ENCODE results near the gene EBLN2.

Gene EBLN2

DNA sequence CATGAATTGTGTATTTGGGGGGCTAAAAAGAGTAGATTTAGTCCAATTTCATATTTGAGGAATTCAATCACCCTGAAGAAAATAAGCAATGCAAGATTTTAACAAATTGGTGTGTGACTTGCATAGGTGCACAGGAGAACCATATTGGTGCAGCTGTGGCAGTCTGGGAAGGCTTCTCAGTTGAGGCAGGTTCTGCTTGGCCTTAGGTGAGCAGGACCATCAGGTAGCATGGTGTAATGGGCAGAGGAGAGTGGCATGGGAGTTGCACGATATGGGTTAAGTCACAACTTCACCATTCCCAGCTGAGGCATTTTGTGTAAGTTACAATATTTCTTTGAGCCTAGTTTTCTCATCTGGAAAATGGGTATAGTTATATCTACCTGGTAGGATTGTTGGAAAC, 10.5 kb downstream of the EBLN2 start:
- H3K9me3 Mint-ChIP-seq, result no peaks in the 10 kb centered on the region
- no peaks in the 10 kb centered on the region for H3K27me3 Mint-ChIP-seq
- no peaks in the 10 kb centered on the region for H3K4me1 Mint-ChIP-seq
- no peaks in the 10 kb centered on the region for H3K36me3 Mint-ChIP-seq
- no peak overlapping the region for H3K4me3 Mint-ChIP-seq
- DNase-seq (ENCODE audit: low spot score in 2 of 2) (no peak), ATAC-seq (ENCODE audit: low read depth) (no peak)
- H3K27ac Mint-ChIP-seq, result no peak overlapping the region

DNA sequence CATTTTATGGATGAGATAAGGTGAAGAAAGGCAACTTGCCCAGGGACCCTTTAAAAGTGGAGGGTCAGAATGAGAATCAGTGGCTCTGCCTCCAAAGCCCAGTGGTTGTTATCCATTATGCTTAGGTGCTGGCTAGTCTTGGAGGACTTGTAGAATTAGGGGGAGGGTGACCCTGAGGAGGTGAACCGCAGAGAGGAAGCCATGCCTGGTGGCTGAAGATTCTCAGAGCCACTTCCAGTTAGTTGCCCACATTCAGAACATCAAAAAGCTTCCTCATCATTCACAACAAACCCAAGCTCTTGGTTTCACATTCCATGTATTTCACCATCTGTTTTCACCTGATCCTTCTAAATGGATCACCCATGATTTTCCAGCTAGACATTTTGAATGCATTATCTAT, 11.2 kb downstream of the EBLN2 start:
- Mint-ChIP-seq H3K9me3 (no peaks in the 10 kb centered on the region), H3K27me3 (no peaks in the 10 kb centered on the region), H3K36me3 (no peaks in the 10 kb centered on the region), H3K4me1 (no peaks in the 10 kb centered on the region), H3K27ac (no peak overlapping the region), H3K4me3 (no peak overlapping the region)
- DNase-seq (ENCODE audit: low spot score in 2 of 2) (no peak), ATAC-seq (ENCODE audit: low read depth) (no peak)

DNA sequence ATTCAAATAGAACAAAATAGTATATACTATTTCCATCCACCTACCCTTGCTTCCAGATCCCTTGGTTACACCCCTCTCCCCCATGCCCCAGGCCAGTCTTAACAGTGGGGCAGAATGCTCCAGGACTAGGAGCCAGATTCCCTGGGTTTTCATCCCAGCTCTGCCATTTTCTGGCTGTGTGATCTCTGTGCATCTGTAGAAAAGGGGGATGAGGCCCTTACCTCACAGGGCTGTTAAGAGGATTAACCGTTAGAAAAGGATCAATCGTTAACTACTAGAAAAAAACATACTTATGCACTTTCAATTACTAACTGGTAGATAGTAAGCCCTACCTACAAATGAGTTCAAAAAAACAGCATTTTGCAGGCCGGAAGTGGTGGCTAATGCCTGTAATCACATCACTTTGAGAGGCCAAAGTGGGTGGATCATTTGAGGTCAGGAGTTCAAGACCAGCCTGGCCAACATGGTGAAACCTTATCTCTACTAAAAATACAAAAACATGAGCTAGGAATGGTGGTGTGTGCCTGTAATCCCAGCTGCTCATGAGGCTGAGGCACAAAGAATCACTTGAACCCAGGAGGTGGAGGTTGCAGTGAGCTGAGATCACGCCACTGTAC, 11.7 kb downstream of the EBLN2 start:
- no peak for DNase-seq (ENCODE audit: low spot score in 2 of 2)
- no peaks in the 10 kb centered on the region for H3K36me3 Mint-ChIP-seq
- no peaks in the 10 kb centered on the region for H3K4me1 Mint-ChIP-seq
- H3K9me3 Mint-ChIP-seq, result no peaks in the 10 kb centered on the region
- ATAC-seq (ENCODE audit: low read depth), result no peak
- no peak overlapping the region for H3K4me3 Mint-ChIP-seq
- H3K27me3 Mint-ChIP-seq, result no peaks in the 10 kb centered on the region
- no peak overlapping the region for H3K27ac Mint-ChIP-seq

DNA sequence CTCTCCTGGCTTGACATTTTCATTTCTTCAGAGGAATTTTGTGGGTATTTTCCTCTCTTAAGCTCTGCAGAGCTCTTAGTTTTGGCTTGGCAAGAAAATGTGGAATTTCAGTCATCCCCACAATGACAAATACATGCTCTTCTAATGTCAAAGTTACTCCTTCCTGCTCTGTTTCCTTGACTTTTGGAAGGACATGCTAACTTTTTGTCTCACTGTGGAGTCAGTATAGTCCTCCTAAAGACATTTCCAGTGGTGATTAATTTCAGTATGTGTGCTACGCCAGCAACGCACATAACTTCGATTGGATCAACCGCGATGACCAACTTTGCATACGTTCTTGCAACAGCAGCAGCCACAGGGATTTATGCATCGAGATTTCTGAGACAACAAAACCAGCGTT, 13.3 kb downstream of the EBLN2 start:
- H3K36me3 Mint-ChIP-seq, result no peaks in the 10 kb centered on the region
- H3K27ac Mint-ChIP-seq, result no peak overlapping the region
- no peak overlapping the region for H3K4me3 Mint-ChIP-seq
- DNase-seq (ENCODE audit: low spot score in 2 of 2), result no peak
- no peak for ATAC-seq (ENCODE audit: low read depth)
- no peaks in the 10 kb centered on the region for H3K4me1 Mint-ChIP-seq
- H3K27me3 Mint-ChIP-seq, result no peaks in the 10 kb centered on the region
- no peaks in the 10 kb centered on the region for H3K9me3 Mint-ChIP-seq

DNA sequence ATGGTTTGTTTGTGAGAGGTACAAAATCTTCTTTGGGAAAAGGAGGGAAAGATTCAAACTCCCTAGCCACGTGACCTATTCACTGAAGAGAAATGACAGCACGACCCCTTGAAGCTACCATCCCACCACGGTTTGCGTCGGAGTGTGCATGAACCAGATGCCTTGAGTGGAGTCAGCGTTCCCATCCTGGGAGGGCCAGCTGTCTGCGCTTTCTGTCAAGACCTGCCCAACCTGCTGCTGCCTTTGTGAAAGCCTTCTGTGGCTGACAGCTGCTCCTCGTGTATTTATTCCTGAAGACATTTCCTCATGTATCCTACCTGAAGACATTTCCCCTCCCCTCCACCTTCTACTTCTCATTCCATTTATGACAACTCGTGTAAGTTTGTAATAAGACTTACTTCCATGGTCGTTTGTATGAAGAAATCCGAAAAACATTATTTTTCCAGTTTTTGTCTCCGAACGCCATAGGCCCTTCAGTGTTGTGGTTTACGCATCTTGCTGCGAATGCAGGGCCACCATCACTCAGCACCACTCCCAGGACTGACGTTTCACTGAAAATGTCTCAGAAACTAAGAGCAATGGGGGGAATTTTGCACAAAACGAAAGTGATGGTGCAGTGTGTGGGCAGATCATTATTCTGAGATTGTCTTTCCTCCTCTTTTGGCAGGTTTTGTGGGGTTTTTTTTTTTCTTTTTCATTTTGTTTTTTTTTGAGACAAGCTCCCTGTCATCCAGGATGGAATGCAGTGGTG, 18.9 kb downstream of the EBLN2 start:
- no peak overlapping the region for H3K27ac Mint-ChIP-seq
- DNase-seq (ENCODE audit: low spot score in 2 of 2) (no peak), ATAC-seq (ENCODE audit: low read depth) (no peak)
- no peaks in the 10 kb centered on the region for H3K9me3 Mint-ChIP-seq
- H3K4me3 Mint-ChIP-seq, result no peak overlapping the region
- H3K4me1 Mint-ChIP-seq, result no peaks in the 10 kb centered on the region
- no peaks in the 10 kb centered on the region for H3K27me3 Mint-ChIP-seq
- H3K36me3 Mint-ChIP-seq, result no peaks in the 10 kb centered on the region

DNA sequence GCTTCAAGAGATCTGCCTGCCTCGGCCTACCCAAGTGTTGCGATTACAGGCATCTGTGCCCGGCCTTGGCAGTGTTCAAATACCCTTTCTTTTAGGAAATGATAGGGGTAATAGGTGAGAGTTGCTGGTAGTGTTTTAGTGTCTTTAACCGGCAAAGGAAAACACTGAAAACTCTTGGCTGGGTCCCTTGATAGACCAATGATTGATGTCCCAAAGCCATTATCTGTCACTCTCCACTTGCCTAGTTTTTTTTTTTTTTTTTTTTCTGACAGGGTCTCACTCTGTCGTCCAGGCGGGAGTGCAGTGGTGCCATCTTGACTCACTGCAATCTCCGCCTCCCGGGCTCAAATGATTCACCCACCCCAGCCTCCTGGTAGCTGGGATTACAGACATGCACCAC, 19.7 kb downstream of the EBLN2 start:
- ATAC-seq (ENCODE audit: low read depth), result no peak
- Mint-ChIP-seq H3K4me3 (no peak overlapping the region), H3K36me3 (no peaks in the 10 kb centered on the region), H3K27me3 (no peaks in the 10 kb centered on the region), H3K4me1 (no peaks in the 10 kb centered on the region), H3K27ac (no peak overlapping the region), H3K9me3 (no peaks in the 10 kb centered on the region)
- no peak for DNase-seq (ENCODE audit: low spot score in 2 of 2)

DNA sequence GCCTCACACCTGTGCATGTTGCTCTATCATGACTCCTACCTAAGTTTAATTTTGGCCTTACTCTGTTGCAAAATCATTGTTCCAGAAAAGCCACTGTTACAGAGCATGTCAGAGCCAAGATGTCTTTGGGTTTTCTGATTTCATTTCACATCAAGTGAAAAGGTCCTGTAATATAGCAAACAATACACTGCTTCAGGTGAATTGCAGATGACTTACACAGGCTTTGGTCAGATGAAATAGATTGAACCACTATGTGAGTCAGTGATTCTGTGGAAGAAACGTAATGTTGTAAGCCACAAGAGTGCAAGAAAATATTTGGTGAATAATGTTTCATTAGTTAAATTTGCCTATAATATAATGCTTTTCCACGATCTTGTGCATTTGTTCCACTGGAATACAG, 22.7 kb downstream of the EBLN2 start:
- no peaks in the 10 kb centered on the region for H3K36me3 Mint-ChIP-seq
- no peak overlapping the region for H3K4me3 Mint-ChIP-seq
- DNase-seq (ENCODE audit: low spot score in 2 of 2) (no peak), ATAC-seq (ENCODE audit: low read depth) (no peak)
- H3K9me3 Mint-ChIP-seq, result no peaks in the 10 kb centered on the region
- no peak overlapping the region for H3K27ac Mint-ChIP-seq
- no peaks in the 10 kb centered on the region for H3K4me1 Mint-ChIP-seq
- no peaks in the 10 kb centered on the region for H3K27me3 Mint-ChIP-seq

DNA sequence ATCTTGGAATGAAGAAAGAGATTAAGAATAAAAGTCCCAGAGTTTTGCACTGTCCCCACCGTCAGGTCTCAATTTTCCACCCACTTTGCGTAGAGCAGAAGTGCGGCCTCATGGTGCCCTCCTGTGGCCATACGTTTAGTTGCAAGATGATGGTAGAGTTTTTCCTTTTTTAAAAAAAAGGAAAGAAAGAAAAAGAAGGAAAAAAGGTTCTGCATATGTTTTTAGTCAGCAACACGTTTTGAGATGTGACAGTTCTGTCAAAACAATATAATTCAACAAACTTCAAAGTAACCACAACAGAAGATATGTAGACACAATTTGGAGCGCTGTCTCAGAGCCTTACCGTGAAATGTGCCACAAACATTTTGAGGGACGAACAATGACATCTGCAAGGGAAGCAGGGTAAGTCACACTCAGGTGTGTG, 24.6 kb downstream of the EBLN2 start:
- DNase-seq (ENCODE audit: low spot score in 2 of 2) (peak; percentile 29 to 37), ATAC-seq (ENCODE audit: low read depth) (peak; percentile 44)
- Mint-ChIP-seq H3K36me3 (no peaks in the 10 kb centered on the region), H3K4me1 (no peaks in the 10 kb centered on the region), H3K27me3 (no peaks in the 10 kb centered on the region), H3K27ac (no peak overlapping the region), H3K9me3 (no peaks in the 10 kb centered on the region), H3K4me3 (no peak overlapping the region)

DNA sequence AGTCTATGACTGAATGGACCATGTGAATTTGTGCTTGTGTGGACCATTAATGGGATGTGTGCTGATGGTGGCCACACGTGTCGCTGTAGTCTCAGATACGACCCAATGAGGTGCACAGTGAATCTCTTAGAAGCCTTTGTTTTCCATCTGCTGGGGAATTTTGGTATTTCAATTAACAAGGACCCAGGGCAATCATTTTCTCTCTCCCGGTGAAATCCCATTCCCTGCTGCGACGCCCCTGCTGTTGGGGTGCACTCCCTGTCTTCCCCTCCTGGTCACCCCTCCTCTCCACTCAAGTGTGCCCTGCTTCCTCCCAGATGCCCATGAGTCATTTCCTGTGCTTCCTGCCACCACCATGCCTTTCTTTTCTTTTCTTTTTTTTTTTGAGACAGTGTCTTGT, 32.7 kb downstream of the EBLN2 start:
- ATAC-seq (ENCODE audit: low read depth), result no peak
- Mint-ChIP-seq H3K27ac (no peak overlapping the region), H3K9me3 (no peaks in the 10 kb centered on the region), H3K36me3 (no peaks in the 10 kb centered on the region), H3K4me1 (peaks cover 4% of the 10 kb centered on the region), H3K4me3 (peak overlapping the region; percentile 48), H3K27me3 (peaks cover 11% of the 10 kb centered on the region)
- no peak for DNase-seq (ENCODE audit: low spot score in 2 of 2)

DNA sequence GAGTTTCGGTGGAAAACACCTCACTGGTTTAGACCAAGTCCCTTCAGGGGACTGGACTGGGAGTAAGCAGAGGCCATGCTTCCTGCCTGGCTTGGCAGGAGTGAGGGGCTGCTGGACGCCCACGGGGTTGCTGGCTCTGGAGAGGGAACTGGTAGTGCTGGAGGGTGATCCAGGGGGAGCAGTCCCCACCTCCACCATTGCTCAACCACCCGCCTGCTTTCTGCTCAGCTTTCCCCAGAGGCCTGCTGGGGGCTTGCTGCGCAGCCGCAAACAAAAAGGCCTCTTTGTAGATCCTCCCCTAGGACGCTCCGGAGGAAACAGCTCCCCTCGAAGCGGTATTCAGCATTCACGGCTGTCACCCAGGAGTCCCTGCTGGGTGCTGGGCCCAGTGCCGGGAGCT, 33.5 kb downstream of the EBLN2 start:
- Mint-ChIP-seq H3K4me1 (peaks cover 4% of the 10 kb centered on the region), H3K27ac (no peak overlapping the region), H3K9me3 (no peaks in the 10 kb centered on the region), H3K4me3 (no peak overlapping the region), H3K36me3 (no peaks in the 10 kb centered on the region), H3K27me3 (peaks cover 11% of the 10 kb centered on the region)
- no peak for ATAC-seq (ENCODE audit: low read depth)
- DNase-seq (ENCODE audit: low spot score in 2 of 2), result no peak

DNA sequence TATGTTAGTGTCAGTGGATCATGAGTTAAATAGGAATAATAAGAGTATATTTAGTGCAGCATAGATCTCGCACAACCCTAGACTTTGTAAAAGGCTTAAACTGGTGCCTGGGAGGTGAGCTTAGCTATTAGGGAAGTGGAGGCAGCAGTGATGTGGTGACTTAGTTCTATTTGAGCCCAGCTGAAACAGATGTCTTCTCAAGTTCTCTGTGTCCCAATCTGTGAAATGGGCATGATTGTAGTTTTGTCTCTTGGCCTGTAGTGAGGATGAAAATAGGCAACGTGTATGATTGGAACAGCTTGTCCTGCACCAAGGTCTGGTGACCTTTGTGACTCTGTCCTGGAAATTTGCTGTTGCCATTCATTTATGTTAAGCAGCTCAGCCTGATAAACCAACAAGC, 34.7 kb downstream of the EBLN2 start:
- no peak for DNase-seq (ENCODE audit: low spot score in 2 of 2)
- peaks cover 4% of the 10 kb centered on the region for H3K4me1 Mint-ChIP-seq
- no peak for ATAC-seq (ENCODE audit: low read depth)

DNA sequence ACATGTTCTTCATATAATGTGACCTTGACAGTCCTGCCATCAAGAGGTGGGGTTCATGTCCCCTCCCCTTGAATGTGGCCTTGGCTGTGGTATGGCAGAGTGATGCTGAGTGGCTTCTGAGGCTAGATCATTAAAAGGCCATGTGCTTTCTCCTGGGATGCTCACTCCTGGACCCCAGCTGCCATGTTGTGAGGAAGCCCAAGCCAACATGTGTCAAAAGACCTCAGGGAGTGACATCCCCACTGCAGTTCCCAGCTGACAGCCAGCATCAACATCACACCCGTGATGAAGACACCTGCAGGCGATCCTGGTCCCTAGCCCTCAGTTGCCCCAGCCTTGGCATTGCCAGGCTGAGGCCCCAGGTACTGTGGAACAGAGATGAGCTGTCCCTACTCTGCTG, 36.6 kb downstream of the EBLN2 start:
- Mint-ChIP-seq H3K36me3 (no peaks in the 10 kb centered on the region), H3K9me3 (no peaks in the 10 kb centered on the region), H3K27ac (no peak overlapping the region), H3K4me1 (peaks cover 4% of the 10 kb centered on the region), H3K4me3 (no peak overlapping the region), H3K27me3 (peaks cover 14% of the 10 kb centered on the region)
- DNase-seq (ENCODE audit: low spot score in 2 of 2), result no peak
- ATAC-seq (ENCODE audit: low read depth), result no peak

More for the DNA sequence above, 34.7 kb downstream of the EBLN2 start:
- H3K27me3 Mint-ChIP-seq, result peaks cover 11% of the 10 kb centered on the region
- H3K9me3 Mint-ChIP-seq, result no peaks in the 10 kb centered on the region
- H3K36me3 Mint-ChIP-seq, result no peaks in the 10 kb centered on the region
- no peak overlapping the region for H3K27ac Mint-ChIP-seq
- no peak overlapping the region for H3K4me3 Mint-ChIP-seq

DNA sequence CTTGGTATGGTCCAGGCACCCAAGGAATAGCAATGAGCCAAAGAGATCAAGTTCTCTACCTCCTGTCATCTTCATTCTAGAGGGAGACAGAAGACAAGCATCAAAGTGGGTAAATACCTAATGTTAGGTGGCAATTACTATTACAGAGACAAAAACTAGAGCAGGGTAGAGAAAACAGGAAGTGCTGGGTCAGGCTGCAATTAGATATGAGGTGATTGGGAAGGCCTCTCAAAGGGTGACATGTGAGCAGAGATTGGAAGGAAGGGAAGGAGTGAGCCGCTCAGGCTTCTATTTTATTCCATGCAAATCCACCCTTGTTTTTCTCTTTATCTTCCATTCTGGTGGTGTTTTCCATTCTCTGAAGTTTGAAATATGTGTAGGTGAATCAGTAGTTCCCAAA, 37.4 kb downstream of the EBLN2 start:
- H3K27ac Mint-ChIP-seq, result no peak overlapping the region
- H3K9me3 Mint-ChIP-seq, result no peaks in the 10 kb centered on the region
- H3K4me3 Mint-ChIP-seq, result no peak overlapping the region
- no peaks in the 10 kb centered on the region for H3K36me3 Mint-ChIP-seq
- H3K4me1 Mint-ChIP-seq, result peaks cover 4% of the 10 kb centered on the region
- DNase-seq (ENCODE audit: low spot score in 2 of 2), result no peak
- H3K27me3 Mint-ChIP-seq, result peaks cover 18% of the 10 kb centered on the region
- no peak for ATAC-seq (ENCODE audit: low read depth)

DNA sequence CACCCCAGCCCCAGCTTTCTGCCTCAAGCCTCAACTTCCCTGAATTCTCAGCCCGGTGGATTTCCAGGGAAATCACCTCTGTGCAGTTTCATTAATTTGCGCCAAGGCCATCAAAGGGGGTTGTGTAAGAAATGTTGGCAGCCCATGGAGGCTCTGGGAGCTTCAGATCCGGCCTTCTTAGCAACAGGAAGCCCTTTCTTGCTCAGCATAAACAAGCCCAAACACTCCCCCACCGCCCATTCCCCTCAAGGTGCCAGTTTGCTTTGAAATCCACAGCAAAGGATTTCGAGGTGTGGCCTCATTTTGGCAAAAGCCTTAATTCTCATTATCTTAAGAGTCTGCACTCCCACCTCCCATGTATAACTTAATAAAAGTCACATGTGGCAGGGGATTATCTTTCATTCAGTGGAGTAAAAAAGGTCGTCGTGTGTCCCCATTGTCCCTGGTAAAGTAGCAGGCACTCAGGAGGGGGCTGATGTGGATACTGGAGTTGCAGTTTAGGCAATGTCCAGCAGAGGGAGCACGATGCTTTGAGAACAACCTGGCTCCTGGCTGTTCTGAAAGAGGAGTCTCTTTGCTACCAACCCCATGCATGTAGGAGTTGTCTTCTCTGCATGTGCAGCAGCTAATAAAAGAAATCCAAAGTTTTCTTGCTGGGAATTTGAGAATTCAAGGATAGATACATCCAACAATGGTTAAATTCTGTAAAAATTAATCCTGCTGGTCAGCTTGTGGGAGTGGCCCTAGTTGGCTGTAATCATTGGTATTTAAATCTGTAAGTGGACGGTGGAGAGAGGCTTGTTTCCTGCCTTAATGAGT, 39.5 kb downstream of the EBLN2 start:
- no peaks in the 10 kb centered on the region for H3K36me3 Mint-ChIP-seq
- ATAC-seq (ENCODE audit: low read depth), result peak; percentile 79
- H3K4me1 Mint-ChIP-seq, result no peaks in the 10 kb centered on the region
- no peak overlapping the region for H3K4me3 Mint-ChIP-seq
- no peak overlapping the region for H3K27ac Mint-ChIP-seq
- H3K9me3 Mint-ChIP-seq, result no peaks in the 10 kb centered on the region
- peaks cover 14% of the 10 kb centered on the region for H3K27me3 Mint-ChIP-seq
- peak; percentile 71 to 79 for DNase-seq (ENCODE audit: low spot score in 2 of 2)

Data from memory B cell (primary cell).